CD14-positive monocyte (primary cell): ENCODE data around the gene PTPRN2. TPM values are rescaled to one million over a fixed set of nuclear protein-coding genes. Genes with fewer than 3 reads are reported as not detected.

Source experiments
- DNase-seq, 3 donors: peaks; one replicate each; pipeline ENCODE4 v3.0.0-alpha.2; 2011 to 2022
- H2AFZ ChIP-seq: 2 replicates; pipeline ENCODE4 v1.6.0; 2012; ENCODE audit warnings: mild to moderate bottlenecking, low read depth, low read length, inconsistent platforms; ENCODE audit not compliant: insufficient read depth, poor library complexity, severe bottlenecking
- H3K27ac ChIP-seq, 2 donors: 1 replicate in 1 of 2; 2 replicates in 1 of 2; pipeline ENCODE4 v1.5.1; 2012 to 2013; ENCODE audit warnings: low read length in 2 of 2, control low read depth in 1 of 2, inconsistent platforms in 1 of 2, low read depth in 1 of 2, mild to moderate bottlenecking in 1 of 2
- H3K27me3 ChIP-seq, 2 donors: one replicate each; pipeline versions ENCODE4 v1.6.0 to v1.6.1; 2011 to 2013; ENCODE audit warnings: low read length in 2 of 2; ENCODE audit not compliant: control insufficient read depth in 2 of 2, insufficient read depth in 2 of 2
- H3K36me3 ChIP-seq, 2 donors: replicated peaks in 1 of 2; 1 replicate in 1 of 2; 2 replicates in 1 of 2; pipeline versions ENCODE4 v1.5.1 to v1.6.1; 2012 to 2013; ENCODE audit warnings: low read length in 2 of 2, control low read depth in 1 of 2, inconsistent platforms in 1 of 2, mild to moderate bottlenecking in 1 of 2; ENCODE audit not compliant: insufficient read depth in 2 of 2, control insufficient read depth in 1 of 2
- H3K4me1 ChIP-seq, 2 donors: 1 replicate in 1 of 2; 2 replicates in 1 of 2; pipeline versions ENCODE4 v1.5.1 to v1.6.1; 2012 to 2013; ENCODE audit warnings: low read length in 2 of 2, control low read depth in 1 of 2, inconsistent platforms in 1 of 2, mild to moderate bottlenecking in 1 of 2, moderate library complexity in 1 of 2; ENCODE audit not compliant: insufficient read depth in 2 of 2, control insufficient read depth in 1 of 2
- H3K4me2 ChIP-seq: replicated peaks from 2 replicates; pipeline ENCODE3; 2012; ENCODE audit warnings: low read length, moderate library complexity, mild to moderate bottlenecking; ENCODE audit not compliant: poor library complexity, severe bottlenecking; ENCODE audit errors: extremely low read depth
- H3K4me3 ChIP-seq, 3 experiments: fragments of 200-600 bp in 1 of 3; sonication (generic) in 1 of 3; replicated peaks in 1 of 3; 1 replicate in 2 of 3; 2 replicates in 1 of 3; pipeline ENCODE4 v1.5.1; 2011 to 2013; ENCODE audit warnings: low read length in 3 of 3, mild to moderate bottlenecking in 3 of 3, control low read depth in 2 of 3, low read depth in 2 of 3, inconsistent platforms in 1 of 3, moderate library complexity in 1 of 3
- H3K79me2 ChIP-seq: 2 replicates; pipeline ENCODE4 v1.6.0; 2012; ENCODE audit warnings: mild to moderate bottlenecking, control low read depth, inconsistent platforms, low read length, moderate library complexity; ENCODE audit not compliant: insufficient read depth
- H3K9ac ChIP-seq: 2 replicates; pipeline ENCODE4 v1.6.0; 2017; ENCODE audit warnings: low read length, mild to moderate bottlenecking; ENCODE audit not compliant: insufficient read depth, poor library complexity, severe bottlenecking
- H3K9me3 ChIP-seq, 2 donors: replicated peaks in 1 of 2; 1 replicate in 1 of 2; 2 replicates in 1 of 2; pipeline versions ENCODE4 v1.5.1 to v1.6.1; 2012 to 2013; ENCODE audit warnings: low read length in 2 of 2, control low read depth in 1 of 2; ENCODE audit not compliant: control insufficient read depth in 1 of 2, insufficient read depth in 1 of 2
- H4K20me1 ChIP-seq: 2 replicates; pipeline ENCODE4 v1.6.0; 2012; ENCODE audit warnings: mild to moderate bottlenecking, low read length, control low read depth, moderate library complexity; ENCODE audit not compliant: insufficient read depth
- H3K27ac Mint-ChIP-seq, 7 donors: one replicate each; pipeline ENCODE4 v1.8.0; 2020; ENCODE audit warnings: mild to moderate bottlenecking in 7 of 7, mixed read lengths in 7 of 7, moderate library complexity in 6 of 7, inconsistent platforms in 2 of 7
- H3K27me3 Mint-ChIP-seq, 3 donors: one replicate each; pipeline ENCODE4 v1.8.0; 2021 to 2022; ENCODE audit warnings: low read depth in 3 of 3, mild to moderate bottlenecking in 3 of 3, mixed read lengths in 3 of 3, moderate library complexity in 3 of 3, inconsistent platforms in 1 of 3
- H3K36me3 Mint-ChIP-seq, 2 donors: one replicate each; pipeline ENCODE4 v1.8.0; 2020; ENCODE audit warnings: mixed read lengths in 2 of 2, inconsistent platforms in 1 of 2, mild to moderate bottlenecking in 1 of 2
- H3K4me1 Mint-ChIP-seq: one replicate; pipeline ENCODE4 v1.8.0; 2020; ENCODE audit warnings: mild to moderate bottlenecking, mixed read lengths
- H3K4me3 Mint-ChIP-seq, 2 donors: one replicate each; pipeline ENCODE4 v1.8.0; 2020; ENCODE audit warnings: mild to moderate bottlenecking in 2 of 2, mixed read lengths in 2 of 2, moderate library complexity in 1 of 2
- H3K9me3 Mint-ChIP-seq, 7 donors: one replicate each; pipeline ENCODE4 v1.8.0; 2020 to 2022; ENCODE audit warnings: mixed read lengths in 7 of 7, mild to moderate bottlenecking in 6 of 7, moderate library complexity in 6 of 7, inconsistent platforms in 2 of 7
- WGBS: methylation state at CpG from one replicate; pipeline ENCODE4 v1.1.5; 2013; ENCODE audit warnings: missing lambda C conversion rate; ENCODE audit not compliant: insufficient coverage; 5-methylcytosine and 5-hydroxymethylcytosine counted together
- intact Hi-C, 2 donors: fragments of 100-400 bp; cut with micrococcal nuclease; formaldehyde crosslinking; loops; one replicate each; pipeline versions ENCODE4 v1.15.0 to v1.15.1; 2023
- polyA plus RNA-seq, 3 donors: library from polyadenylated mRNA; depleted of rRNA in 1 of 3; unstranded in 2 of 3; stranded (reverse) in 1 of 3; fragments of 300-500 nt in 2 of 3; fragments of >200 nt in 1 of 3; fragmentation: Illumina TruSeq in 2 of 3; gene quantifications; 1 replicate in 2 of 3; 2 replicates in 1 of 3; pipeline ENCODE4 v1.2.3, GENCODE V29; 2012 to 2021
- TF ChIP-seq, protein P1 (sequence below): fragments of 200-600 bp; IDR thresholded peaks from one replicate; pipeline ENCODE4 v1.8.0; 2022; ENCODE audit warnings: antibody characterized with exemption, mild to moderate bottlenecking

Gene PTPRN2
- polyA plus RNA-seq, 3 donors: 0.25 to 1.4 (median 0.97) TPM

GRCh38 chr7:157611341-157611740 lies 976.3 kb downstream of the PTPRN2 start:
- no peak overlapping the region for H3K9ac ChIP-seq
- TF ChIP-seq, protein P1, sequence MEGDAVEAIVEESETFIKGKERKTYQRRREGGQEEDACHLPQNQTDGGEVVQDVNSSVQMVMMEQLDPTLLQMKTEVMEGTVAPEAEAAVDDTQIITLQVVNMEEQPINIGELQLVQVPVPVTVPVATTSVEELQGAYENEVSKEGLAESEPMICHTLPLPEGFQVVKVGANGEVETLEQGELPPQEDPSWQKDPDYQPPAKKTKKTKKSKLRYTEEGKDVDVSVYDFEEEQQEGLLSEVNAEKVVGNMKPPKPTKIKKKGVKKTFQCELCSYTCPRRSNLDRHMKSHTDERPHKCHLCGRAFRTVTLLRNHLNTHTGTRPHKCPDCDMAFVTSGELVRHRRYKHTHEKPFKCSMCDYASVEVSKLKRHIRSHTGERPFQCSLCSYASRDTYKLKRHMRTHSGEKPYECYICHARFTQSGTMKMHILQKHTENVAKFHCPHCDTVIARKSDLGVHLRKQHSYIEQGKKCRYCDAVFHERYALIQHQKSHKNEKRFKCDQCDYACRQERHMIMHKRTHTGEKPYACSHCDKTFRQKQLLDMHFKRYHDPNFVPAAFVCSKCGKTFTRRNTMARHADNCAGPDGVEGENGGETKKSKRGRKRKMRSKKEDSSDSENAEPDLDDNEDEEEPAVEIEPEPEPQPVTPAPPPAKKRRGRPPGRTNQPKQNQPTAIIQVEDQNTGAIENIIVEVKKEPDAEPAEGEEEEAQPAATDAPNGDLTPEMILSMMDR: no peak
- H3K36me3 ChIP-seq: no peaks in the 10 kb centered on the region
- no peaks in the 10 kb centered on the region for H4K20me1 ChIP-seq
- no peak overlapping the region for H3K4me3 ChIP-seq
- intact Hi-C loops: no loop called here
- no peak for DNase-seq
- WGBS: 100% methylated on average over 8 of the region's 18 CpGs
- no peak overlapping the region for H3K4me2 ChIP-seq
- no peak overlapping the region for H3K27ac ChIP-seq
- peaks cover 0 to 32% of the 10 kb centered on the region in 2 donors for H3K27me3 ChIP-seq
- H2AFZ ChIP-seq: no peak overlapping the region
- peaks cover 0 to 6% of the 10 kb centered on the region in 2 donors for H3K9me3 ChIP-seq
- H3K4me3 Mint-ChIP-seq: no peak overlapping the region
- peaks cover 28 to 45% (median 32%) of the 10 kb centered on the region in 3 donors for H3K27me3 Mint-ChIP-seq
- H3K36me3 Mint-ChIP-seq: peaks cover 0 to 4% of the 10 kb centered on the region in 2 donors
- H3K27ac Mint-ChIP-seq: no peak overlapping the region
- H3K4me1 ChIP-seq: peaks cover 14 to 17% of the 10 kb centered on the region in 2 donors
- H3K79me2 ChIP-seq: no peaks in the 10 kb centered on the region
- peaks cover 5% of the 10 kb centered on the region for H3K4me1 Mint-ChIP-seq
- H3K9me3 Mint-ChIP-seq: peaks cover 2 to 15% (median 9%) of the 10 kb centered on the region in 7 donors

GRCh38 chr7:157610671-157611295 lies 976.8 kb downstream of the PTPRN2 start:
- 97% methylated on average over 13 of the region's 17 CpGs for WGBS
- peaks cover 0 to 32% of the 10 kb centered on the region in 2 donors for H3K27me3 ChIP-seq
- no peak overlapping the region for H3K4me3 Mint-ChIP-seq
- peaks cover 0 to 4% of the 10 kb centered on the region in 2 donors for H3K36me3 Mint-ChIP-seq
- no peak overlapping the region for H3K4me3 ChIP-seq
- H4K20me1 ChIP-seq: no peaks in the 10 kb centered on the region
- peaks cover 28 to 40% (median 32%) of the 10 kb centered on the region in 3 donors for H3K27me3 Mint-ChIP-seq
- H3K9me3 Mint-ChIP-seq: peaks cover 2 to 15% (median 9%) of the 10 kb centered on the region in 7 donors
- no peak overlapping the region for H2AFZ ChIP-seq
- H3K9me3 ChIP-seq: peaks cover 0 to 6% of the 10 kb centered on the region in 2 donors
- TF ChIP-seq, protein P1: no peak
- H3K4me1 ChIP-seq: peaks cover 14 to 17% of the 10 kb centered on the region in 2 donors
- H3K9ac ChIP-seq: no peak overlapping the region
- H3K4me2 ChIP-seq: no peak overlapping the region
- H3K4me1 Mint-ChIP-seq: peaks cover 5% of the 10 kb centered on the region
- H3K79me2 ChIP-seq: no peaks in the 10 kb centered on the region
- no peak overlapping the region for H3K27ac ChIP-seq
- DNase-seq: no peak
- intact Hi-C loops: no loop called here
- H3K36me3 ChIP-seq: no peaks in the 10 kb centered on the region
- no peak overlapping the region for H3K27ac Mint-ChIP-seq
